C4-2B (cell line): ENCODE results near the gene CRPPA.
"Not testable (repeated sequence)": the region's sequence is repeated elsewhere in the genome, so short reads cannot be mapped to it uniquely, and the experiment has no call there.

ENCODE experiments used
- H3K27ac ChIP-seq: fragments of 450-650 bp; 2 replicates; pipeline ENCODE4 v1.5.1; 2017
- ZFX ChIP-seq: fragments of 450-650 bp; IDR thresholded peaks from 2 replicates; pipeline ENCODE4 v1.6.1; 2017
- TF ChIP-seq, protein P1 (sequence below): fragments of 450-650 bp; conservative IDR thresholded peaks from 2 replicates; pipeline ENCODE4 v1.5.1; 2017; ENCODE audit warnings: mild to moderate bottlenecking

CRPPA gene

GRCh38 chr7:16395121-16395520, 26.2 kb downstream of the CRPPA start:
- TF ChIP-seq ZFX, result no peak
- TF ChIP-seq, protein P1, sequence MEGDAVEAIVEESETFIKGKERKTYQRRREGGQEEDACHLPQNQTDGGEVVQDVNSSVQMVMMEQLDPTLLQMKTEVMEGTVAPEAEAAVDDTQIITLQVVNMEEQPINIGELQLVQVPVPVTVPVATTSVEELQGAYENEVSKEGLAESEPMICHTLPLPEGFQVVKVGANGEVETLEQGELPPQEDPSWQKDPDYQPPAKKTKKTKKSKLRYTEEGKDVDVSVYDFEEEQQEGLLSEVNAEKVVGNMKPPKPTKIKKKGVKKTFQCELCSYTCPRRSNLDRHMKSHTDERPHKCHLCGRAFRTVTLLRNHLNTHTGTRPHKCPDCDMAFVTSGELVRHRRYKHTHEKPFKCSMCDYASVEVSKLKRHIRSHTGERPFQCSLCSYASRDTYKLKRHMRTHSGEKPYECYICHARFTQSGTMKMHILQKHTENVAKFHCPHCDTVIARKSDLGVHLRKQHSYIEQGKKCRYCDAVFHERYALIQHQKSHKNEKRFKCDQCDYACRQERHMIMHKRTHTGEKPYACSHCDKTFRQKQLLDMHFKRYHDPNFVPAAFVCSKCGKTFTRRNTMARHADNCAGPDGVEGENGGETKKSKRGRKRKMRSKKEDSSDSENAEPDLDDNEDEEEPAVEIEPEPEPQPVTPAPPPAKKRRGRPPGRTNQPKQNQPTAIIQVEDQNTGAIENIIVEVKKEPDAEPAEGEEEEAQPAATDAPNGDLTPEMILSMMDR, result no peak
- no peak overlapping the region for H3K27ac ChIP-seq

DNA sequence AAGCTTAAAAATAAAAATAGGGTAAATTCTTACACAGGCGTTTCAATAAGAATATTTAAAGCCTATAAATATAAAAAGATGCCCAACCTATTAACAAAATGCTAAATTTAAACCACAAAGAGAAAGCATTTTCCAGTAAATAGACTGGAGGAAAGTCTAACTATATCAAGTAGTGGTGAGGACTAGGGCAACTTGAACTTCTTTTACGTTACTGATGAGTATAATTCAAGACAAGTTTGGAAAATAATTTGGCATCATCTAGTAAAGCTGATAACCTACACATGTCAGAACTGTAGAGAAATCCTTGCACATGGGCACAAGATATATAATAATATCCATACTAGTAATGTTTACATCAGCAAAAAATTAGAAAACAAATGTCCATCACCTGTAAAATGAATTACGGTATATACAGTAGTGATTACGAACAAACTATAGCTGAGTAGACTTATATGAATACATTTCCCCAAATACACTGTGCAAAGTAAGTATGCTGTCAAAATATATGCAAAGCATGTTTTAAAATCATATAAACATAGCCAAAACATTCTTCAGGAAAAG, 27.4 kb downstream of the CRPPA start:
- TF ChIP-seq, protein P1, result no peak
- no peak for TF ChIP-seq ZFX
- no peak overlapping the region for H3K27ac ChIP-seq

DNA sequence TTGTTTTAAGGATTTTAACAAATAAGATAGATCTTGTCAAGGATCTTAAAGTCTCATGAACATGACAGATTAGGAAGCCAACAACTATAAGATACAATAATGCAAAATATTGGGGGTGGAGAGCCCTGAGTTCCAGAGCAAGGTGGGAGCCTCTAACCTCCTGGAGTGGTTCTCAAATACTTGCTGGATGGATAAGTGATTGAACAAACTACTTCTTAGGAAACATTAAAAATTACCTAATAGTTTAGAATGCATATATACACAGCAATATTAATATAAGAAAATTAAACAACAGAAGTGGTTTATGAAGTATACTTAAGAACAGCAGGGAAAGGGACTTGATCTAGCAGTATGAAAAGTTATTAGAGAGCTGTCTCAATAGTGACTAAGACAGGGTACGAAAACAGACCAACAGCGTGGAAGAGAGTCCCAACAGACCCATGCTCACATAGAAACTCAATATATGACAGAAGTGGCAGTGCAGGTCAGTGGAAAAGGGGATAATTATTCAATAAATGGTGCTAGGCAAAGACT, 28.3 kb downstream of the CRPPA start:
- no peak overlapping the region for H3K27ac ChIP-seq
- TF ChIP-seq, protein P1, result no peak
- no peak for TF ChIP-seq ZFX

DNA sequence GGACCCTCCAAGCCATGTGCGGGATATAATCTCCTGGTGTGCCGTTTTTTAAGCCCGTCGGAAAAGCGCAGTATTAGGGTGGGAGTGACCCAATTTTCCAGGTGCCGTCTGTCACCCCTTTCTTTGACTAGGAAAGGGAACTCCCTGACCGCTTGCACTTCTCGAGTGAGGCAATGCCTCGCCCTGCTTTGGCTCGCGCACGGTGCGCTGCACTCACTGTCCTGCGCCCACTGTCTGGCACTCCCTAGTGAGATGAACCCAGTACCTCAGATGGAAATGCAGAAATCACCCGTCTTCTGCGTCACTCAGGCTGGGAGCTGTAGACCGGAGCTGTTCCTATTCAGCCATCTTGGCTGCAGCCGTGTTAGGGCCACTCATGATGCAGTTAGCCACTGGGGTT, 37.6 kb downstream of the CRPPA start:
- not testable (repeated sequence) for H3K27ac ChIP-seq

GRCh38 chr7:16383103-16383502, 38.2 kb downstream of the CRPPA start:
- not testable (repeated sequence) for H3K27ac ChIP-seq
